Natural killer cell treated with Interleukin-12 subunit alpha and Interleukin-12 subunit beta and Interleukin-15 and Interleukin-18, amount 100 ng/mL, for 72 hours (primary cell): ENCODE measurements around the gene SH3TC1. TPM values are rescaled to one million over a fixed set of nuclear protein-coding genes. Genes with fewer than 3 reads are reported as not detected.

Source experiments
- ATAC-seq, 2 donors: fragments of 150-1000 bp; cut with Tn5 transposase in 1 of 2; sonication (Bioruptor Pico), chemical (Tn5 transposase) in 1 of 2; 2 replicates each; pipeline ENCODE4 v1.10.0; 2021
- DNase-seq: peaks from one replicate; pipeline ENCODE4 v3.0.0; 2022; ENCODE audit warnings: low spot score
- H3K27ac Mint-ChIP-seq, 2 donors: 1 replicate in 1 of 2; 2 replicates in 1 of 2; pipeline ENCODE4 v1.8.0; 2022; ENCODE audit warnings: mixed read lengths in 2 of 2, mild to moderate bottlenecking in 1 of 2, moderate library complexity in 1 of 2
- H3K27me3 Mint-ChIP-seq, 2 donors: 1 replicate in 1 of 2; 2 replicates in 1 of 2; pipeline ENCODE4 v1.8.0; 2022; ENCODE audit warnings: mixed read lengths in 2 of 2
- H3K36me3 Mint-ChIP-seq: one replicate; pipeline ENCODE4 v1.8.0; 2022; ENCODE audit warnings: mixed read lengths
- H3K4me1 Mint-ChIP-seq, 2 donors: 1 replicate in 1 of 2; 2 replicates in 1 of 2; pipeline ENCODE4 v1.8.0; 2022; ENCODE audit warnings: low read depth in 2 of 2, mixed read lengths in 2 of 2, mild to moderate bottlenecking in 1 of 2
- H3K4me3 Mint-ChIP-seq: one replicate; pipeline ENCODE4 v1.8.0; 2022; ENCODE audit warnings: mixed read lengths
- H3K9me3 Mint-ChIP-seq: 2 replicates; pipeline ENCODE4 v1.8.0; 2022; ENCODE audit warnings: mixed read lengths
- total RNA-seq, 2 donors: library from RNA; stranded (reverse); gene quantifications; one replicate each; pipeline ENCODE4 v1.2.3, GENCODE V29; 2022

Gene SH3TC1
- total RNA-seq, 2 donors from 2014 or later = 6.4 to 15.5 TPM

DNA sequence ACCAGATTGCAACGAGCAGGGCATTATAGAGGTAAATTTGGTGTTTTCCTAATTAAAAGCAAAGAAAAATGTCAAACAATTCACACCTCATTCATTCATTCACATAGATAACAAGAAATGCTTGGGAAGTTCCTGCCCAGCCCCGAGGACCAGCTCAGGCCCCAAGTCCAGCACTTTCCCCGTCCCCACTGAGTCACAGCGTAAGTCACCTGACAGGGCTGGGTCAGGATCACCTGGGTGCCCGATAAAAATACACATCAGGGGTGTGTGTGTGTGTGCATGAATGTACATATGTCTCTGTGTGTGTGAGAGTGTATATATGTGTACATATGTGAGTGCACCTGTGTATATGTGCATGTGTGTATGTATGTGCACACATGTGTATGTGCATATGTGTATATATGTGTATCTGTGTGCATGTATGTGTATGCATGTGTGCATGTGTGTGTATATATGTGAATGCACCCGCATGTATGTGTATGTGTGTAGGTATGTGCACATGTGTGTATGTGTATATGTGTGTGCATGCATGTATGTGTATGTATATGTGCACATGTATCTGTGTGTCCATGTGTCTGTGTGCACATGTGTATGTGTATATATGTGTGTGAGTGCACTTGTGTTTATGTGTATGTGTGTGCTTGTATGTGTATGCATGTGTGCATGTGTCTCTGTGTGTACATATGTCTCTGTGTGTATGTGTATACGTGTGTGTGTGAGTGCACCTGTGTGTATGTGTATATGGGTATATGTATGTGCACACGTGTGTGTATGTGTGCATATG lies 18.6 kb upstream of the SH3TC1 start:
- Mint-ChIP-seq H3K4me3 (no peak overlapping the region), H3K27me3 (no peaks in the 10 kb centered on the region)
- no peak for ATAC-seq

DNA sequence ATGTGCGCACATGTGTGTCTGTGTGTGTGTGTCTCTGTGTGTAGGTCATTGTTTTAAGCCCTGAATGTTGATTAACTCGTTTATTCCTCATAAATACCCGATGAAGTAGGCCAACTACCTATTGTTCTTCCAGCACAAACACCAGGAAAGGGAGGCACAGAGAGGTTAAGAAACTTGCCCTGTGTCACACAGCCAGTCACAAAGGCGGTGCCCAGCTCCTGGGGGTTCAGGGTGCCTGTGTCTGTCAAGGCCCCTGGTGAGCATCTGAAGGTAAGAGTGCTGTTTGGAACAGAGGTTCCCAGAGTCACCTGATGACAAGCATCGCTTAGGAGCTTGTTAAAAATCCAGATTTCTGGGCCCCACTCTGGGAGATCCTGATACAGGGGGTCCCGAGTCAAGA lies 18.0 kb upstream of the SH3TC1 start:
- ATAC-seq = no peak
- no peak for DNase-seq
- no peak overlapping the region for H3K27ac Mint-ChIP-seq
- H3K4me1 Mint-ChIP-seq = no peaks in the 10 kb centered on the region
- no peaks in the 10 kb centered on the region for H3K9me3 Mint-ChIP-seq
- H3K36me3 Mint-ChIP-seq = no peaks in the 10 kb centered on the region
- peaks cover 0 to under 1% of the 10 kb centered on the region in 2 donors for H3K27me3 Mint-ChIP-seq
- H3K4me3 Mint-ChIP-seq = no peak overlapping the region

More for the DNA sequence above, 18.6 kb upstream of the SH3TC1 start:
- Mint-ChIP-seq H3K4me1 (no peaks in the 10 kb centered on the region), H3K36me3 (no peaks in the 10 kb centered on the region), H3K27ac (no peak overlapping the region), H3K9me3 (no peaks in the 10 kb centered on the region)
- DNase-seq = no peak

DNA sequence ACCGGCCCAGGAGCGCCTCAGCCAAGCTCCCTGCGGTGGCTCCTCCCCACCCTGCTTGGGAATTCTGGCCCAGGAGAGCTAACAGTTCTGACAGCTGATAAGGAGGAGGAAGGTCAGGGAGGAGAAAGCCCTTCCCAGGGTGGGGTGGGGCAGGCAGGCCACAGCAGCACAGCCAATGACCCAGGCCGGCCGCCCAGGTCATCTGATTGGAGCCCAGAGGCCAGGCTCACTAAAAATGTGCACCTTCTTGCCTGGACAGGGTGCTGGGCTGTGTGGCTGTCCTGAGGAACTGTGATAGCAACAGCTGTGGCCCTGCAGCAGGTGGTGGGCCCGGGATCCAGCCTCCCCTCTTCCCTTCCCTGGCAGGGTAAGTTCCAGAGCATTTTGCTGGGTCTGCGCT lies 17.2 kb upstream of the SH3TC1 start:
- ATAC-seq = no peak
- DNase-seq = no peak
- Mint-ChIP-seq H3K27ac (no peak overlapping the region), H3K4me3 (no peak overlapping the region), H3K36me3 (no peaks in the 10 kb centered on the region), H3K27me3 (peaks cover 0 to 2% of the 10 kb centered on the region in 2 donors), H3K4me1 (no peaks in the 10 kb centered on the region), H3K9me3 (no peaks in the 10 kb centered on the region)

DNA sequence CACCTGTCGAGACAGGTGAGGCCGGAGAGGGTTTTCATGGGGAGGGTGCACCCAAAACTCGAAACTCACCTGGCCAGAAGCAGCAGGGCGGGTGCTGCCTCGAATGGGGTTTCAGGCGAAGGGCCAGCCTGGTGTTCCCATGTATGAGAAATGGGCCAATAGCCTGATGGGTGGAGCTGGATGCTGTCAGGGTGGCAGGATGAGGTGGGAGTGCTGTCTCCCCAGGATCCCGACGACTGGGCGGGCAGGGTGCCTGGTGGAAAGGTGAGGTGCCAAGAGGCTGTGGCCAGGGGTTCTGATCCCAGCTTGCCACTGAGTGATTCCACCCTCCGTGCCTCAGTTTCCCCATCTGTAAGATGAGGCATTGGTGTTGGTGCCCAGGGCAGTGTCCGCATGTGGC lies 16.8 kb upstream of the SH3TC1 start:
- ATAC-seq = no peak
- Mint-ChIP-seq H3K27me3 (peaks cover 0 to 2% of the 10 kb centered on the region in 2 donors), H3K9me3 (no peaks in the 10 kb centered on the region), H3K4me1 (no peaks in the 10 kb centered on the region), H3K36me3 (no peaks in the 10 kb centered on the region), H3K27ac (no peak overlapping the region), H3K4me3 (no peak overlapping the region)
- no peak for DNase-seq

DNA sequence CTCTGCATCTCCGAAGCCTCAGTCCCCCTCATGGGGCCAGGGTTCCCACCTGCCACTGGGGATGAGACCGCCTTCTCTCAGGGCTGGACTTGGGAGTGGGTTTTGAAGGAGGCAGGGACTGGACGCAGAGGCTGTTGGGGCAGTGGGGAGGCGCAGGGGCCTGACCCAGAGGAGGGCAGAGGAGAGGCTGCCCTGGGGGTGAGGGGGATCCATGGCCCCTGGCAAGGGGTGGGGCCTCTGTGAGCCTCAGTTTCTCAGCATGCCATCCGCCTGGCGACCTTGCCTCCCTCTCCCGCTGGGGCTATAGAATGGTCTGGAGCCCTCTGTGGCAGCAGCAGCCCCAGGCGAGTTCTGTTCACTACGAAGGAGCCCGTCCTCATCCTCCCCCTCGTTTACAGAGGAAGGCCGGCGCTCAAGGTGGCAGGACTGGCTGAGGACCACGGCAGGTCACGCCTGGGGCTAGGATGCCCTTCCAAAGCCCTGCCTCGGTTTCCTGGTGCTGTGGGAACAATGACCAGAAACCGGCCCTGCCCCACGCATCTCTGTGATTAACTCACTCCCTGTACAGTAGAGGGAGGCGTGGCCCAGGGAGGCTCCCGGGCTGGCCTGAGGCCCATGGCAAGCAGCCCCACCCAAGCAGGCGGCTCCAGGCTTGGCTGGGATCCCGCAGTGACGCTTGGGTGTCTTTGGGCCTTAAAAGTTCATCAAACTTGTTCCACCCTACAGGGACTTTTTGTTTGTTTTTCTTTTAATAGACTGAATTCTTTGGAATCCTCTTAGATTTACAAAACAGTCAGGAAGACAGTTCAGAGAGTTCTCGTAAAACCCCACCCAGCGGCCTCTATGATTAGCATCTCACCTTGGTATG lies 16.0 kb upstream of the SH3TC1 start:
- DNase-seq (no peak), ATAC-seq (no peak)
- Mint-ChIP-seq H3K27me3 (peaks cover 0 to 2% of the 10 kb centered on the region in 2 donors), H3K9me3 (no peaks in the 10 kb centered on the region), H3K27ac (no peak overlapping the region), H3K4me3 (no peak overlapping the region), H3K36me3 (no peaks in the 10 kb centered on the region), H3K4me1 (no peaks in the 10 kb centered on the region)

DNA sequence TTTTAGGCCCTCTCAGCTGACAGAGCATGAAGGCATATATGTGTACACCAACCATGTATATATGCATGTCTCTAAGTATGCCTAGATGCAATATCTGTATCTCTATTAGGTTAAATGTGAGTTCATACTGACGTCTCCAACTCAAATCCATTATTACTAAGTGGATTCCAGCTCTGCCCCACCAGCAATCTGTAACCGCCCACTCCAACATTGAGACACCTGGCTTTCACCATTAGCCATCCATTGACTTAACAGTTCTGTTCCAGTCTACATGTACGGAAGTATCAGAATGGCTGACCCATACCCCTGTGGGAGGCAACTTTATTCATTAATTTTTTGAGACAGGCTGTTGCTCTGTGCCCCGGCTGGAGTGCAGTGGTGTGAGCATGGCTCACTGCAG lies 15.0 kb upstream of the SH3TC1 start:
- Mint-ChIP-seq H3K9me3 (no peaks in the 10 kb centered on the region), H3K27me3 (peaks cover 0 to 3% of the 10 kb centered on the region in 2 donors), H3K4me1 (no peaks in the 10 kb centered on the region), H3K36me3 (no peaks in the 10 kb centered on the region), H3K27ac (no peak overlapping the region), H3K4me3 (no peak overlapping the region)
- DNase-seq (no peak), ATAC-seq (no peak)

DNA sequence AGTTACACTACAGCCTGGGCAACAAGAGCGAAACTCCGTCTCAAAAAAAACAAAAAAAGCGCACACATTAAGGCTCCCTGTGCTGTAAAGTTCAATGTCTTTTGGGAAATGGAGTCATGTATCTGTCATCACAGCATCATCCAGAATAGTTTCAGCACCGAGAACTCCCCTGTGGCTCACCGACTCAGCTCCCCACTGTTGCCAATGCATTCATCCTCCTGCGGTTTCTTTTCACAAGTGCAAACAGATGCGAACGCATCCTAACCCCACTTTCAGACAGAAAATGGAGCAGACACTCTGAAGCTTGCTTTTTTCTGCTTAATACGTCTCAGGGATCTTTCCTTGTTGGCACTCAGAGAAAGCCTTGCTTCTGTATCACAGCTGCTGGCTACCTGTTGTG lies 13.8 kb upstream of the SH3TC1 start:
- DNase-seq (no peak), ATAC-seq (no peak)
- Mint-ChIP-seq H3K27me3 (peaks cover 0 to 4% of the 10 kb centered on the region in 2 donors), H3K36me3 (no peaks in the 10 kb centered on the region), H3K4me1 (no peaks in the 10 kb centered on the region), H3K4me3 (no peak overlapping the region), H3K27ac (no peak overlapping the region), H3K9me3 (no peaks in the 10 kb centered on the region)

DNA sequence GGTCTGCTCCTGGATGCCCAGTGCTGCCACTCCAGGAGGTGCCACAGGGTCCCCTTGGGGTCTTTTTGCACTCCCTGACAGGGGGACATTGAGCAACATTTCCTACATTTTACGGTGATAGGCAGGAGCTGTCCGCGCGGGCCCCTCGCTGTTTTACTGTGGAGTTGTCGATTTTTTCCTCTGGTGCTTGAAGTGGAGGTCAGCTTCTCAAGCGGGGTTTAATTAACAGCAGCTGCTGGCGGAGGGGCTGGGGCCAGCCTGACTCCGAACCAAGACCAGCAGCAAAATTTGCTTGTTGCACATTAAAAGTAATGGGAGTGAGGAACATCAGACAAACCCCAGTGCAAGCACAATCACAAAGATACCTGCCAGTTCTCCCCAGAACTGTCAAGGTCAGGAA lies 13.2 kb upstream of the SH3TC1 start:
- Mint-ChIP-seq H3K4me3 (no peak overlapping the region), H3K36me3 (no peaks in the 10 kb centered on the region), H3K27ac (no peak overlapping the region), H3K9me3 (no peaks in the 10 kb centered on the region), H3K4me1 (peaks cover under 1 to 1% of the 10 kb centered on the region in 2 donors), H3K27me3 (peaks cover 0 to 4% of the 10 kb centered on the region in 2 donors)
- ATAC-seq = no peak
- no peak for DNase-seq

DNA sequence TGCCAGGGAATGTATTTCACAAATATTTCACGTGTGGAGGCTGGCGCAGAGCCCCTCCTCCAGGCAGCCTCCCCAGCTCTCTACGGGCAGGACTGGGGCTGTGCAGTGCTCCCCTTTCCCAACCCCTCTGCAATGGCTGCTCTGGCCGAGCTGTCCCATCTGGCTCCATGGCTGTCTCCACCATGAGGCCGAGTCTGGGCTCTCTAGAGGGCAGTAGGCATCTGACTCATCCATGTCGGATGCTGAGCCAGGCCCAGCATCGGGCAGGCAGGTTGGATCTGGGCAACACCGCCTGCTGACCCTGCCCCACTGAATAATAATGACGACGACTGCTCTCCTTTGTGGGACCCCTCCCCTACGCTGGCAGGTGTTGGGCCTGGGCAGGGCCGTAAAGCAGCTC lies 11.0 kb upstream of the SH3TC1 start:
- Mint-ChIP-seq H3K36me3 (no peaks in the 10 kb centered on the region), H3K4me3 (no peak overlapping the region), H3K9me3 (no peaks in the 10 kb centered on the region), H3K27ac (no peak overlapping the region), H3K27me3 (peaks cover 0 to 4% of the 10 kb centered on the region in 2 donors), H3K4me1 (peaks cover 12 to 14% of the 10 kb centered on the region in 2 donors)
- DNase-seq (no peak), ATAC-seq (no peak)

DNA sequence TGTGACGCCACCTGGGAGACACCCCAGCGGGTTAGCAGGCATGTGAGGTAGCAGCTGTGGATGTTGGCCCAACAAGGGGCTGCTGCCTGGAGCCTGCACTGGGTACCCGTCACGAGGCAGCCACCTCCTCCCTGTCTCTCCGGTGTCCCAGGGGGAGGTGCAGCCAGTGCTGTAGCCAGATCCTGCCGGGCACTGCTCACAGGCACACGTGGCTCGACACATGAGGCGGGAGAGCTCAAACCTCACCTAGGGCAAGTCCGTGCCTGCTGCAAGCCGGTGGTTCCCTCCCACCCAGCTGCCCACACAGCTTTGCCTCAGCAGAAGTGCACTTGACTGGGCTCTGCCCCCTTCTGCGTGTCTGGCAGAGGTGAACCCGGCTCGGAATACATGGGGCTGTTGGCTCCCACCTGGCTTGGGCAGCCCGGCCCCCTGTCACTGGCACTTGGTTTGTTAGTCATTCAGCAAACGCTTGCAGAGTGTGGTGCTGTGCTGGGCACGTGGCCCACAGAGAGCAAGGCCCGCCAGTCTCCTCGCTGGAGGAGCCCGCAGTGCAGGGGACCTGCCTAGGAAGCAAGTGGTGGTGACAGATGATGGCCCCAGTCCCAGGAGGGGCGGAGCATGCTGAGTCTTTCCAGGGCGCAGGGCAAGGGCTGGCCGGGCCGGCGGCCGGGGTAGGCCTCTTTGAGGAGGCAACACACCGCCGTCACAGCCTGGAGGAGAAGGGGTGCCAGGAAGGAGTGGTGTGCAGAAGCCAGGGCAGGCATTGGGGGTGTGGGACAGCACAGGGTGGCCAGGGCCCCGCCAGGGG lies 10.1 kb upstream of the SH3TC1 start:
- no peak for ATAC-seq
- H3K4me3 Mint-ChIP-seq = no peak overlapping the region
- no peaks in the 10 kb centered on the region for H3K36me3 Mint-ChIP-seq
- no peak overlapping the region for H3K27ac Mint-ChIP-seq
- no peak for DNase-seq
- H3K4me1 Mint-ChIP-seq = peaks cover 18 to 19% of the 10 kb centered on the region in 2 donors
- peaks cover 0 to 4% of the 10 kb centered on the region in 2 donors for H3K27me3 Mint-ChIP-seq
- no peaks in the 10 kb centered on the region for H3K9me3 Mint-ChIP-seq

DNA sequence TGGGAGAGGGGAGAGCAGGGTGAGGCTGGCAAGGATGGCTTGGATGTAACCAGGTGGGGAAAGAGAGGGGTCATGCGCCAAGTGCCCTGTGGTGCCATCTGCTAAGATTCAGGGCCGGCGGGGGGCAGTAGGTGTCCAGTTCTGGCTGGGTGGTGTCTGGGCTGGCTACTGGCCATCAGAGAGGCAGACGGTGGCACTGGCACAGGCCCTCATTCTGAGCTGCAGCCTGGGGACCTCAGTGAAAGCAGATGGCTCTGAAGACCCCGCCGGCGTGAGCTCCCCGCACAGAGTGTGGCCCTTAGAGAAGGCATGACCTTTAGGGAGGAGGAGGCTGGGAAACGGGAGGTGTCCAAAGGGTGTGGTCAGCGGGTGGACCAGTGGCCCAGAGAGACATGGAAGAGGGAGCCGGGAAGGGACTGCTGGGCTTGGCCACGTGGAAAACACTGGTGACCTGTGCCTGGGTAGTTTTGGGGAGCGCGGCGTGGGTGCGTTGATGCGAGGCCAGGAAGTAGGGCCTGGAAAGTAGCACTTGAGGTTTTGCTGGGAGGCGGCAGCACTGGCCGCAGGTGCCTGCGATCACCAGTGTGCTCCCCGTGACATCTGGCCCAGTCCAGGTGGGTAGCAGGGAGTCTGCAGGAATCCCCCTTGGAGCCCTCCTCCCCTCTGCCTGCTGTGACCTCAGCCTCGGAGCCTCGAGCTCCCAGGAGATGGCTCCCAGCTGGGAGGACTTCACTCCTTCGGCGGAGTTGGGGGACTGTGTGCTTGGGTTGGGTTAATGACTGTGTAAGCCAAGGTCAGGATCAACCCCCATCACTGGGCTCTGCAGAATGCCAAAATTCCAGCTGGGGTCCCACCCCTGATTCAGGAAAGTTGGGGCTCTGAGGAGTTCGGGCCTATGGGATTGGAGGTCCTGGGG lies 9.3 kb upstream of the SH3TC1 start:
- H3K9me3 Mint-ChIP-seq = no peaks in the 10 kb centered on the region
- H3K36me3 Mint-ChIP-seq = no peaks in the 10 kb centered on the region
- DNase-seq = no peak
- ATAC-seq = no peak
- H3K4me1 Mint-ChIP-seq = peaks cover 18 to 19% of the 10 kb centered on the region in 2 donors
- no peak overlapping the region for H3K27ac Mint-ChIP-seq
- no peak overlapping the region for H3K4me3 Mint-ChIP-seq
- H3K27me3 Mint-ChIP-seq = peaks cover 0 to 4% of the 10 kb centered on the region in 2 donors

DNA sequence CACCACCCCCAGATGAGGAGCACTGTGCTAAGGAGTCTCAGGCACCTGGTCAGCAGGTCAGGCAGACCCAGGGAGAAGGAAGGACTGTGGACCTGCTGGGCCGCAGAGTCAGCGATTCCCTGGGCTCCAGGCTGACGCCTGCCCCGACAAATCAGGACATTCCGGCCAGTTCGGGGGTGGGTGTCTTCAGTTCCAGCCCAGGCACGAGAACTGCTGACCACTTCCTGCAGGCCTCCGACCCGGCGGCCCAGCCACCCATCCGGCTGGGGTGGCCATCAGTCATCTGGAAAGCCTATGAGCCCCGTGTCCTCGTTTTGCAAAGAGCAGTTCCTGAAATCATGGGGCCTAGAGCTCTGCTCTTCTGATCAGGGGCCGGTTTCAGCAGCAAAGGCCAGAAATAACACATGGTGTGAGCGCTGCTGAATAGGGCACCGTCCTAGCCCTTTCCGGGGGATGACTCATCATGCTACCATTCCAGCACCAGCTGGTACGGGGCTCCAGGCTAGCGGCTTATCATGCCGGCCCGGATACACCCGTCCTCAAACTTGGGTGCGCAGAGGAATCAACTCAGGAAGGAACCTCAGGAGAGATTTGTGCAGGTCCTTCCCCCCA lies 7.8 kb upstream of the SH3TC1 start:
- no peak overlapping the region for H3K4me3 Mint-ChIP-seq
- H3K36me3 Mint-ChIP-seq = no peaks in the 10 kb centered on the region
- H3K4me1 Mint-ChIP-seq = peaks cover 18 to 21% of the 10 kb centered on the region in 2 donors
- H3K9me3 Mint-ChIP-seq = no peaks in the 10 kb centered on the region
- peaks cover 0 to 2% of the 10 kb centered on the region in 2 donors for H3K27me3 Mint-ChIP-seq
- DNase-seq = no peak
- H3K27ac Mint-ChIP-seq = peak overlapping the region in 1 of 2 donors; percentile 23
- ATAC-seq = peak; percentile 45 to 67
